ENCODE results near the gene MICU2.
"Not testable (repeated sequence)": the region's sequence is repeated elsewhere in the genome, so short reads cannot be mapped to it uniquely, and the experiment has no call there.

Gene MICU2

GRCh38 chr13:21594715-21595545, 9.0 kb downstream of the MICU2 start:
- DNase-seq = no peak

GRCh38 chr13:21590665-21591456, 13.1 kb downstream of the MICU2 start:
- not testable (repeated sequence) for DNase-seq

GRCh38 chr13:21590231-21590630, 13.7 kb downstream of the MICU2 start:
- DNase-seq = no peak

- DNase-seq = not testable (repeated sequence)
These were observed 14.5 kb downstream of the MICU2 start for GRCh38 chr13:21589510-21589909.

GRCh38 chr13:21588411-21588810, 15.6 kb downstream of the MICU2 start:
- DNase-seq = not testable (repeated sequence)

- no peak for DNase-seq
These were observed 18.9 kb downstream of the MICU2 start for GRCh38 chr13:21584973-21585592.

- DNase-seq = no peak
These were observed 20.5 kb downstream of the MICU2 start for GRCh38 chr13:21583478-21583877.

GRCh38 chr13:21580736-21581135, 23.2 kb downstream of the MICU2 start:
- no peak for DNase-seq

GRCh38 chr13:21579754-21580316, 24.1 kb downstream of the MICU2 start:
- DNase-seq = no peak

GRCh38 chr13:21578748-21579147, 25.2 kb downstream of the MICU2 start:
- no peak for DNase-seq

GRCh38 chr13:21576426-21576825, 27.5 kb downstream of the MICU2 start:
- DNase-seq = no peak

- DNase-seq = no peak
These were observed 29.9 kb downstream of the MICU2 start for GRCh38 chr13:21573920-21574712.

GRCh38 chr13:21569686-21570085, 34.3 kb downstream of the MICU2 start:
- DNase-seq = no peak

GRCh38 chr13:21568854-21569253, 35.1 kb downstream of the MICU2 start:
- DNase-seq = no peak

- DNase-seq = no peak
These were observed 36.3 kb downstream of the MICU2 start for GRCh38 chr13:21567714-21568113.

- no peak for DNase-seq
These were observed 46.0 kb downstream of the MICU2 start for GRCh38 chr13:21557995-21558394.

- no peak for DNase-seq
These were observed 47.9 kb downstream of the MICU2 start for GRCh38 chr13:21556051-21556450.

GRCh38 chr13:21553261-21553660, 50.7 kb downstream of the MICU2 start:
- DNase-seq = not testable (repeated sequence)

GRCh38 chr13:21550918-21551317, 53.1 kb downstream of the MICU2 start:
- no peak for DNase-seq

- no peak for DNase-seq
These were observed 54.3 kb downstream of the MICU2 start for GRCh38 chr13:21549633-21550032.

GRCh38 chr13:21548577-21548976, 55.4 kb downstream of the MICU2 start:
- no peak for DNase-seq

- no peak for DNase-seq
These were observed 57.6 kb downstream of the MICU2 start for GRCh38 chr13:21546372-21546771.
